GM12864 (cell line): Measurements from ENCODE around the gene PDE6B.

Source experiments
- DNase-seq: peaks from one replicate; pipeline ENCODE4 v3.0.0-alpha.2; 2011; ENCODE audit warnings: low read depth
- H3K4me3 ChIP-seq: 2 replicates; pipeline ENCODE4 v1.5.1; 2011; ENCODE audit warnings: mild to moderate bottlenecking, low read depth, low read length, control low read depth
- CTCF ChIP-seq: IDR thresholded peaks from 2 replicates; pipeline ENCODE4 v1.5.1; 2011; ENCODE audit warnings: low read depth, mild to moderate bottlenecking, moderate library complexity, low read length, control low read depth, inconsistent platforms; ENCODE audit errors: missing control alignments

The PDE6B gene

GRCh38 chr4:579543-580175, 45.7 kb upstream of the PDE6B start:
- TF ChIP-seq CTCF: no peak
- no peak for DNase-seq
- H3K4me3 ChIP-seq: no peak overlapping the region

GRCh38 chr4:581181-581580, 44.2 kb upstream of the PDE6B start:
- DNase-seq: no peak
- no peak overlapping the region for H3K4me3 ChIP-seq
- TF ChIP-seq CTCF: no peak

DNA sequence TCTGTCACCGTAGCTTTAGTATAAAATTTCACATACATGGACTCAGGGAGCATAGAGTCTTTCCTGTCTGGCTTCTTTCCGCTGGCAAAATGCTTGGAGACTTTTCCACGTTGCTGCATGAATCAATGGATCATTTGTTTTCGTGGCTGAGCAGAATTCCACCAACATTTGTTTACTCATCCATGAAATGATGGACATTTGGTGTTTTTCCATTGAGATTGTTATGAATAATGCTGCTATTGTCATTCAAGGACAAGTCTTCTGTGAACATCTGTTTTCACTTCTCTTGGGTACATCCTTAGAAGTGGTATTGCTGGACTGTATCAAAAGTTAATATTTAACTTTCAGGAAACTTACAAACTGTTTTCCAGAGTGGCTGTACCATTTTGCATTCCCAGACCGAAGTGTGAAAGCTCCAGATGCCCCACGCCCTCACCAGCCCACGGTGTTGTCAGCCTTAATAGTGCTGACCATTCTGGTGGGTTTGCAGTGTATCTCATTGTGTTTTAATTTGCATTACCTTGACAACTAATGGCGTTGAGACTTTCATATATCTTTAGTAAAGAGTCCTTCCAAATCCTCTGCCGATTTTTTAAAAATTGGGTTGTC, 43.5 kb upstream of the PDE6B start:
- no peak for DNase-seq
- no peak for TF ChIP-seq CTCF
- H3K4me3 ChIP-seq: no peak overlapping the region

- H3K4me3 ChIP-seq: no peak overlapping the region
- DNase-seq: no peak
- no peak for TF ChIP-seq CTCF
Measured at GRCh38 chr4:583820-584219, 41.6 kb upstream of the PDE6B start.

DNA sequence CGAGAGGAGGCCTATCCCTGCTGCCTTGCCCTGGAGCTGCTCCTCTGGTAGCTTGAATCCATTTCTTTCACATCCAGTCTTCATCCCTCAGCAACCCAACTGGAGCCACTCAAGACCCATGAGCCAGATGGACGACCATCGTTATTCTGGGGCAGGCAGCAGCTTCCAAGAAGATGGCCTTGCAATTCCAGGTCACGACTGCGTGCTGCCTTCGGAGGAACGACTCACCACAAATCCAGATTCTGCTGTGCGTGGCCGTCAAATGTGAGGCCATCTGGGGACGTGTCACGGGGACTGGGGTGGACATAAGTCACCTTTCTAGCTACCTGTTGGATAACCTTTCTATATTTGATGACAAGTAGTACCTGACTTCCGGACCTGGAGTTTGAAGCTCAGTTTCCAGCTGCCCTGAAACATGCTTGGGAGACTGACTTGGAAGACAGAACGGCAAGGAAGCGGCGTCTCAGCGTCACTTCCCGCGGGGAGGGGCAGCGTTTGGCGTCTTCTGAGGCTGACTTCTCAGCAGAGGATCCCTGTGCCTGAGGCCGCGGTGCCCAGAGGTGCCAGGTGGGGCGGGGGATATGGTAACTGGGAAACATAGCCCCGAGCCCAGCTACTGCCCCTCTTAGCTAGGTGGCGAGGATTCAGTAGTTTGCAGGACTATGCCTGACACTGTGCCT, 37.6 kb upstream of the PDE6B start:
- H3K4me3 ChIP-seq: no peak overlapping the region
- DNase-seq: no peak
- TF ChIP-seq CTCF: no peak

DNA sequence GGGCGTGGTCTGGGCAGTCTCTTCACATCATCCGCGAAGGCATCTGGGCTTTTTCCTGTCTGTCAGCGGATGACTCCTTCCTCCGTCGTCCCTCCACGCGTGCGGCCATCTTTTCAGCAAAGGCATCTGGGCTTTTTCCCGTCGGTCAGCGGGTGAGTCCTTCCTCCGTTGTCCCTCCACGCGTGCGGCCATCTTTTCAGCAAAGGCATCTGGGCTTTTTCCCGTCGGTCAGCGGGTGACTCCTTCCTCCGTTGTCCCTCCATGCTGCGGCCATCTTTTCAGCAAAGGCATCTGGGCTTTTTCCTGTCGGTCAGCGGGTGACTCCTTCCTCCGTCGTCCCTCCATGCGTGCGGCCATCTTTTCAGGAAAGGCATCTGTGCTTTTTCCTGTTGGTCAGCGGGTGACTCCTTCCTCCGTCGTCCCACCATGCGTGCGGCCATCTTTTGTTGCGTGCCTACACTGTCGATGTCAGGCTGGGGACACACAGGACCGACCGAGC, 37.0 kb upstream of the PDE6B start:
- DNase-seq: no peak
- no peak overlapping the region for H3K4me3 ChIP-seq
- TF ChIP-seq CTCF: no peak
